GDM1 (cell line): ENCODE measurements around the gene LCNL1.

Source experiments
- DNase-seq: peaks from one replicate; lab custom pipeline; 2025; lab: John Stamatoyannopoulos, UW

The LCNL1 gene

DNA sequence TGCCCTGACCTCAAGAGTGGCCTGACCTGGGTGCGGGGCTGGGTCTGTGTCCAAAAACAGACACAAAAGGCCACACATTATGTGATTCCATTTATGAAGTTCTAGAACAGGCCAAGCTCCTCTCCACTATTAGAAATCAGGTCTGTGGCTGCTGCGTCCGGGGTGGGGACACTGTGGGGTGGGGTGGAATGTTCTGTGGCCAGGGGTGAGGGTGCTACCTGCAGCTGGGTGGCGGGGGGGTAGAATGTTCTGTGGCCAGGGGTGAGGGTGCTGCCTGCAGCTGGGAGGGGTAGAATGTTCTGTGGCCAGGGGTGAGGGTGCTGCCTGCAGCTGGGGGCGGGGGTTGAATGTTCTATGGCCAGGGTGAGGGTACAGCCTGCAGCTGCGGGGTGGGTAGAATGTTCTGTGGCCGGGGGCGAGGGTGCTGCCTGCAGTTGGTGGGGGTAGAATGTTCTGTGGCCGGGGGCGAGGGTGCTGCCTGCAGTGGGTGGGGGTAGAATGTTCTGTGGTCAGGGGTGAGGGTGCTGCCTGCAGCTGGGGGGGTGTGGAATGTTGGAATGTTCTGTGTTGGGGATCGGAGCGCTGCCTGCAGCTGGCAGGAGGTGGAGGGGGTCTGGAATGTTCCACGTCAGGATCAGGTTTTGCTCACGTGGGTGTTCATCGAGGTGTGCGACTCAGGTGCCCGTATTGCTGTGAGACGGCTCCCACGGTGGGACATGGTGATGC lies 22.4 kb upstream of the LCNL1 start:
- no peak for DNase-seq

DNA sequence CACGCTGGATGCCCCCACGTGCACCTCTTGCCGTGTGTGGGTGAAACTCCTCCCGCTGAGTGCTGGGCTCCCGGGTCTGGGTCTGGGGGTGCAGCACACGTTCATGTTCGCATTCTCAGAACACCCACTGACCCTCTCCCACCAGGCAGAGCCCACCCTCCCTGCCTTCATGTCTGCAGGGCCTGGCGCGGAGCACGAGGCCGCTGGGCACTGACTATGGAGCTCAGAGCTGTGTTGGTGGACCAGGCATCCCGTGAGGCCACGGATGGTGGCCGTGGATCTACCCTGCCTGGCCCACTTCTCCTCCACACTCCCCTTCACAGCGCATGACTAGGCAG lies 21.9 kb upstream of the LCNL1 start:
- DNase-seq: no peak

DNA sequence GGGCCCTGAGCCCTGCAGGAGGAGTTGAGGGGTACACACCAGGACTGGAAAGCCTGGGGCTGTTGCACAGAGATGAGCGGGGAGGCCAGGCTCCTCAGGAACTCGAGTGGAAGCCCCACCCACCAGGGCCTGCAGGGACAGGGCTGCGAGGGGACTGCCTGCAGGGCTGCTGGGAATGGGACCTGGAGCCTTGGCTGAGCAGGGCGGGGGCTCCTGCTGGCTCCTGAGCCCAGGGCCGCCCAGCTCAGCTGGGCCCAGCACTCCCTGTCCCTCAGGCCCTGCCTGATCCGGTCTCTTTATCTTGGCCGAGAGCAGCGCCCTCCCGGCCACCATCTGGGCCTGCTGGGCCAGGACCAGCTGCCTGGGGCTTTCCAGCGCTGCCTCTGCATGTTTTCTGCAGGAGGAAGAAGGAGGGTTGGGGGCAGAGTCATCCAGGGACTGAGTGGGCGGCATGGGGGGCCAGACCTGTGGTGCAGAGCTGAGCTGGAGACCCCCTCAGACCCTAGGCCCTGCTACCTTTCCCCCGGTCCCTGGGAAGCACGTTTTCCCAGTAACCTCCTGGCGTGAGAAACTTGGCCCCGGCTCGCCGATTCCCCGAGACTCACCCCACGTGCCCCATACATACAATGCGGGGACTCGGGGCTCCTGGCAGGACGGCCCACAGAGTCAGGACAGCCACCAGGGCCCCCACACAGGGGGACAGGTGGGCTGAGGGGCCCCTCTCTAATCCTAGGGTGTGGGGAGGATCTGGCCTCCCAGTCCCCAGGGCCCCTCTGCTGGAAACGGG lies 21.3 kb upstream of the LCNL1 start:
- DNase-seq: no peak

DNA sequence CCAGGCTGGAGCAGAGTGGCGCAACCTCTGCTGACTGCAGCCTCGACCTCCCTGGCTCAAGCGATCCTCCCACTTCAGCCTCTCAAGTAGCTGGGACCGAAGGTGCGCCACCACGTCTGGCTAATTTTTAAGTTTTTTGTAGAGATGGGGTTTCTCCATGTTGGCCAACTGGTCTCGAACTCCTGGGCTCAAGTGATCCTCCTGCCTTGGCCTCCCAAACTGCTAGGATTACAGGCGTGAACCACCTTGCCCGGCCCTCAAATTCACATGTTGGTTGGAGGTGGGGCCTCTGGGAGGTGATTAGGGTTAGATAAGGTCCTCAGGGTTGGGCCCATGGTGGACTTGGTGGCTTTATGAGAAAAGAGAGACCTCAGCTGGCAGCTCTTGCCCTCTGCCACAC lies 20.6 kb upstream of the LCNL1 start:
- no peak for DNase-seq

DNA sequence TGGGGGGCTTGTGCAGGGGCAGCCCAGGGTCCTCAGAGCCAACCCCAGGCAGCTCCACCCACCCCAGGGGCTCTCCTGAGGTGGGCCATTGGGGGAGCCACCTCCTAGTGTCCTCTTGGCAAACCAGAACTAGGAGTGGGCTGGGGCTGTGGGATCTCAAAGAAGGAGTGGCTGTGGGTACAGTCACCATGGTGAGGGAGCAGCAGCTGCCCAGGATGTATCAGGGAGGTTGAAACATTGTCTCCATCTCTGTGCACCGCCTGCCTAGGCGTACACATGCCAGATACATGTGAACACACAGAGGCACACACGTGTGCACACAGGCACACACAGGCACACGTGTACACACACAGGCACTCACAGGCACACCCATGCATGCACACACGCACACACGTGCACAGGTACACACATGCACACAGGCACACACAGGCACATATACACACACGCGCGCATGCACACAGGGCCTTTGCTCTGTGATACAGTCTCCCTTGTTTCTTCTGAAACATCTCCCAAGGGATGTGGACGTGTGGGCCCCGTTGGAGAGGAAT lies 20.0 kb upstream of the LCNL1 start:
- DNase-seq: no peak

DNA sequence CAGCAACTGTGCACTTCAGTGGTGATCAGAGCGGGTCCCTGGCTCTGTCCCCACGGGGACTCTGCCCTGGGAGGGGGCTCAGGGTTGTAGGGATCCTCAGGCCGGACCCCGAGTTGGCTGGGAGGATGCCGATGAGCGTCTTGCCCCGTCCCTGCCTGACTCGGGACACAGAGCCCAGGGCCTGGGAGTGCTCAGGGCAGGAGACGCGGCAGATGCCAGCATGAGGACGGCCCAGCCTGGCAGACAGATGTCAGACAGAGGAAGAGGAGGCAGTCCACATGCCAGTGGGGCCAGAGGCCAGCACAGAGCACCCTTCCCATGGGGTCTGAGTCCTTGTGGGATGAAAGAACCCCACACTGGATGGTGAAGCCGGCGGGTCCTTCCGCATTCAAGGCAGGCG lies 19.5 kb upstream of the LCNL1 start:
- DNase-seq: no peak

DNA sequence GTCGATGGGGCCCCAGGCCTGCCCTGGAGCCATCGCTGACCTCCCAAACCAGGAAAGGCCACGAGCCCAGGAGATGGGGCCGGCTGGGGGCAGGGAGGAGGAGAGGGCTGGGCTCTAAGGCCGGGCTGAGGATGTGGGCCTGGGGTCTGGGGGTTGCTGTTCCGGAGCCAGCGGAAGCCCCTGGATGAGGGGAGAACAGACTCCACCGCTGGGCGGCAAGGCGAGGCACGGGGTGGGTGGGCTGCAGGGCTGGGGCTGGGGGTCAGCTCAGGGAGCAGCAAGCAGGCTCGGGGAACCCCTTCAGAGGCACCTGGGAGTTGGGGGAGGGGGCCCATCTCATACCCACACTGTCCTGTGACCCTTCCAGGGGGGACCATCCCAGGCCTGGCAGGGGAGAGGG lies 19.0 kb upstream of the LCNL1 start:
- DNase-seq: no peak

DNA sequence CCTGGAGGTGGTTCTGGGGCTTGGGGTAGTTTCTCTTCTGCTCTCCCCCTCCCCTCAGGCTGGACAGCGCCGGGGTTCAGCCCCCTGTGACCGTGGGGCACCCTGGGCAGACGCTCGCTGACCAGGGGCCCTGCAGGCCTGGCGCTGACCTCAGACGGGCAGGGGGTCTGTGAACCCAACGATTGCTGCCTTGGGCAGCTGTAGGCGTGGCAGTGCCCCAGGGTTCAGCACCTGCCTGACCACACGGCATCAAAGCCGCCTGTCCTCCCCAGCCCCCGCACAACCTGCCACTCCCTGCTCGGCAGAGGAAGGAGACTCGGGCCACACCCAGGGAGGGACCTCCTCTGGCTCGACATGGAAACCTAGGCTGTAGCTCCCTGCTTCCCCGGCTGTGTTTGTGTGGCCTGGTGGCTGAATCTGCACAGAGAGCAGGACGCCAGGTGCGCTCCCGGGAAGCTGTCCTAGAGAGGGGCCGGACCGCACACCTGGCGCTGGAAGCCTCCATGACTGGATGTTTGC lies 18.6 kb upstream of the LCNL1 start:
- no peak for DNase-seq

DNA sequence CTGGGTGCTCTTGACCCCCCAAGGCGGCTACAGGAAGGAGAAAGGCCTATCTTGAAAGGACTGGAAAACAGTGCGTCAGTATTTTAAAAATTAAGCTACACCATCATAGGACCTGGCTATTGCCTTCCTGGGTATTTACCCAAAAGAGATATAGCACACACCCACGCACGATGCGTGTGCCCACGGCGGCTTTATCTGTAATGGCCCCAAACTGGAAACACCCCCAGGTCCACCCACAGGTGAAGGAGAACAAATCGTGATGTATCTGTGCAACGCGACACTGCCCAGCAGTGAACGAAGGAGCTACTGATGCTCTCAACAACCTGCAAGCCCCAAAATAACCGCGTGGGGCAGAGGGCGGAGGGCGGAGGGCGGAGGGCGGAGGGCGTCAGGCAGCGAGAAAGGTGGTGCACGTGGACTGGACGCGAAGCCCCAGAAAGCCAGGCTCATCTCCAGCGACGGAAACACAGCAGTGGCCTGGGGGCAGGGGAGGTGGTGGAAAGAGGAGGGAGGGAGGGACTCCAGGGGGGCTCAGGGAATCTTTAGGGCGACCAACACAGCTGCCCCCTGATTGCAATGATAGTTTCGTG lies 17.9 kb upstream of the LCNL1 start:
- DNase-seq: no peak

DNA sequence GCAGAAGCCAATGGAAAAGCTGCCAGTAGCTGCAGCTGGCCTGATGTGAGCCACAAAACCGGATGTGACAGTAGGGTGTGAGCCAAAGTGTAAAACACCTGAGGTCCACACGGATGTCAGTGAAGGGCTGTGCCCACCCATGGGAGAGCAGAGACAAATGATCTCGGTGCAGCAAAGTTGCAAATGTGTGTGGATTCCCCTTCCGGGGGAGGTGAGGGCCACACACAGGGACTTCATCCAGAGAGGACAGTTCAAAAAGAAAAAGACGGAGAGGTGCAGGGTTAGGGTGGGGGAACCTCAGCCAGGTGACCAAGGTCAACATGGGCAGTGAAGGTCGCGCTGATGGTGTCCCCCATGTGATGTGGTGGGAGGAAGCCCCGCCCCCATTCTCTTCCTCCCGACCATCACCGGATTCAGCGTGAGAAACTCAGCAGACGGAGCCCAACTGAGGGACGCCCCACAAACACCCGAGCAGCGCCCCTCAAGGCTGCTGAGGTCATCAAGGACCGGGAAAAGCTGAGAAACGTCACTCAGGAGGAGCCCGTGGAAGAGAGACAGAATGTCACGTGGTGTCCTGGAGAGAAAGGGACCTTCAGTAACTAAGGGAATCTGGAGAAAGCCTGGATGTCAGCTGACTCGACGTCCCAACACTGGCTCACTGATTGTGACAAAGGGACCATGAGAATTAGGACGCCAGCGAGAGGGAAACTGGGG lies 16.9 kb upstream of the LCNL1 start:
- no peak for DNase-seq

DNA sequence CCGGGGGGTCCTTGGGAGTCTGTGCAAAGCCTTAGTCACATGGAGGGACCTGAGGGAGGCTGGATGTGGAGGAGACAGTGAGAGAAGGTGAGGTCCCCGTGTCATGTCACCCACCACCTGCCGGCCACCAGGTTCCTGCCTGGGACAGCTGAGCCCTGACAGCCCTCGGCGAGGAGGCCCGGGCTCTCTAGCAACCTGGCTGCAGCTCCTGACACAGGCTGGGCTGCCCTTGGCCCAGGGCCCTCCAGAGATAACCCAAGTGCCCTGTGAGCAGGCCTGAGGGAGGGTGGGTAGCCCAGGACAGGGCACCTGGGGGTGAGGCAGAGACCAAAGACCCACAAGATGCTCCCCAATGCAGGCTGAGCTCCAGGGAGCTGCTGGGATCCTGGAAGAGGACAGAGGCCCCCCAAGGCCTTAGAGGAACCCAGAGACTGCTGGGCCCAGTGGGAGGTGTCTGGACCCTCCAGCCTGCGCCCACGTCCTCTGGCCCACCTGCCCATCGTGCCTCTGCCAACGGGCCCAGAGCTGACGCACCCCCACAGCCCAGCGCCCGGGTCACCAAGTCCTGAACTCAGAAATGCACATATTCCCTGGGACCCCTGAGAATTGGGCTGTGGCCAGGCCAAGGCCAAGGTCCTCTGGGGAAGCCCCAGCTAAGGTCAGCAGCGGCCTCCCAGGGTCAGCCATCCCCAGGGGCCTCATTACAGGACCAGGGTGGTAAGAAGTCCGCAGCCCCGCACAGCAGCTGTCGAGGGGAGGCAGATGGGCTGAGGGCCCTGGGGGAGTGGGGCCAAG lies 14.3 kb upstream of the LCNL1 start:
- no peak for DNase-seq

DNA sequence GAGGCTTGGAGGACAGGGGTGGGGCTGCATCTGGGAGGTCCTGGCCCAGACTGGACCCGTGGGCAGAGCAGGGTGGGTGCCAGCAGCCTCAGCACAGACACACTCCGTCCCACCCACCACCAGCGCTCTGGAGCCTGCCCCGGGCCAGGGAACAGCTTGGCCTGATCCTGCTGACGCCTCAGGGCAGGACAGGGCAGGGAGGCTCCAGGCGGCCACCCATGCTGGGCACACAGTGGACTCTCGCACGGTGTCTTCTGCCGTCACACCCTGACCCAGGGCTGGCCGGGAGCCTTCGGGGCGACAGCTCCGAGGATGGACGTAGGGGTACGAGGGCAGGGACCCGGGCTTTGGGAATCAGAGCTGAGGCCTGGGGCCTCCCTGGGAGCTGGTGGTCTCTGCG lies 13.6 kb upstream of the LCNL1 start:
- DNase-seq: no peak

DNA sequence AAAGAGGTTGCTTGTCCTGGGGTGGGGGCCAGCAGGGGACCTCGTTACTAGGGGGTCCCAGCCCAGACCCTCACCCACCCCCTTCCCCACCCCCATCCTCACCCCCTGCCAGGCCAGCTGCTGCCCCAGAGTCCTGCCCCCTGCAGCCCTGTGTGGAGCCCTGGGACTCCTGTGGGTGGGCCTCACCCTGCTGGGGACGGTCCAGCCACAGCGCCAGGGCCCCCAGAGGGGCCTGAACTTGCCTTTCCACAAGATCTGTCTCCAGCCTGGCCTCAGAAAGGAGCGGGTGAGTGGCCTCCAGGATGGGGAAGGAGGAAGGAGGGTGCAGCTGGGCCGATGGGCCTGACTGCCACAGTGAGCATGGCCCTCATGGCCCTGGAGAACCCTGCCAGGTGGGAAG lies 13.0 kb upstream of the LCNL1 start:
- DNase-seq: no peak

DNA sequence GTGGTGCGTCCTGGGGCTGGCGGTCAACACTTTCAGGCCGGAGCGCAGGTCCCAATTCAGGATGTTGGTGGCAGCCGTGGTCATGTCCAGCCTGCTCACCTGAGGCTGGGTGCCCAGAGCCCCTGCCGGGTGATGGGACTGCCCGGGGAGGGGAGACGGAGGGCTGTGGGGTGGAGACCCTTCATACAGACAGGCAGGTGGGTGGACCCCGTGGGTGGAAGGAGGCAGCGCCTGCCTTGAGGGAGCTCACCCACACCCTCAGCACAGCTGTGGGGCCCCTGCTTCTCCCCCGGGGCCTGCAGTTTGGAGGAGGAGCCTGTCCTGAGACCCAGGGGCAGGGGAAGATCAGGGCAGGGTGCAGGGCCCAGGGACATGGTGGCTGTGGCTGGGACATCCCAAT lies 12.4 kb upstream of the LCNL1 start:
- no peak for DNase-seq

DNA sequence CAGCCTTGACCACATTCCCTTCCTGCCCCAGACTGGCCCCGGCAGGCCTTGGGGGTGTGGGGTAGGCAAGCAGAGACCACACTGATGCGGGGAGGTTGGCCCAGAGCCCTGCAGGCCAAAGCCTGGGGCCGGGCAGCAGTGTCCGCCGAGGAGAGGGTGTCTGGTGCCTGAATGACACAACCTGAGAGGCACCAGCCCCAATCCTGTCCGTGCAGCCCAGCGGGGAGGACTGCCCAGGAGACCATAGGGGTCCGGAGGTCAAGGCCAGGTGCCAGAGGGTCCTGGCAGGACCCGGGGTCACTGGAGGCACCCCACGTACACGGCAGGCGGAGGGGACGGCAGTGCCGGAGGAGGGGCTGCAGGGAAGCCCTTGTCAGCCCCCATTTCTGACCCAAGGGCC lies 11.0 kb upstream of the LCNL1 start:
- no peak for DNase-seq

DNA sequence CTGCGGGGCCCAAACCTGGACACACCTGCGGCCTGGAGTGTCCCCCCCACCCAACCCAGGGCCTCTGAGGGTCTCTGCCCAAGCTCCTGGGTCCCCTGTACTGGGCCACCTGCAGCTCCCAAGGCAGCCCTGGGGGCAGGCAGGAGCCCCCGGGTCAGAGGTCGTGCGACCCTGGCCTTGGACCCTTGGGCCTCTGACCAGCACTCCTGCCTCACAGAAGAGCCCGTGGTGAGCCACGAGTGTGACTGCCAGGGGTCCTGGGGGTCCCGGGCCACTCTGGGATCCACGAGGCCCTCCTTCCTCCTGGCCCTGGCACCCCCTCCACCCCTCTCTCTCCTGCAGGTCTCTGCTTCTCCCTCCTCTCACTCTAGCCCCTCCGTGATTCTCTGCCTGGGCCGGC lies 10.5 kb upstream of the LCNL1 start:
- no peak for DNase-seq

DNA sequence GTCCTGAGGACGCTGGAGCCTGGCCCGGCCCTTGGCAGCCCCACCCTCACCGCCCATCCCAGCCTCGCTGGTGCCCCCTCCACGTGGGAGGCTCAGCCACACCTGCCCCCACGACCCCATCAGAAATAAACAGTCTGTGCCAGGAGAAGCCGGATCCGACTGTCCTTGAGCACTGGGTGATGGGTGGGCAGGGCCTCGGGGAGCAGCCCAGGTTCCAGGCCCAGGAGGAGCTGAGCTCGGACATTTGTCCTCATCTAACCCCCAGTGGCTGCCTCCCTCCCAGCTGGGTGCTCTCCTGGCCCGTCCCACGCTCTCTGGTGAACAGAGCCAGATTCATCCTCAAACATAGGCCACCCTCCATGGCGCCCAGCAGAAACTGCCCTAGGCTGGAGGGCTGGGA lies 10.1 kb upstream of the LCNL1 start:
- DNase-seq: no peak

DNA sequence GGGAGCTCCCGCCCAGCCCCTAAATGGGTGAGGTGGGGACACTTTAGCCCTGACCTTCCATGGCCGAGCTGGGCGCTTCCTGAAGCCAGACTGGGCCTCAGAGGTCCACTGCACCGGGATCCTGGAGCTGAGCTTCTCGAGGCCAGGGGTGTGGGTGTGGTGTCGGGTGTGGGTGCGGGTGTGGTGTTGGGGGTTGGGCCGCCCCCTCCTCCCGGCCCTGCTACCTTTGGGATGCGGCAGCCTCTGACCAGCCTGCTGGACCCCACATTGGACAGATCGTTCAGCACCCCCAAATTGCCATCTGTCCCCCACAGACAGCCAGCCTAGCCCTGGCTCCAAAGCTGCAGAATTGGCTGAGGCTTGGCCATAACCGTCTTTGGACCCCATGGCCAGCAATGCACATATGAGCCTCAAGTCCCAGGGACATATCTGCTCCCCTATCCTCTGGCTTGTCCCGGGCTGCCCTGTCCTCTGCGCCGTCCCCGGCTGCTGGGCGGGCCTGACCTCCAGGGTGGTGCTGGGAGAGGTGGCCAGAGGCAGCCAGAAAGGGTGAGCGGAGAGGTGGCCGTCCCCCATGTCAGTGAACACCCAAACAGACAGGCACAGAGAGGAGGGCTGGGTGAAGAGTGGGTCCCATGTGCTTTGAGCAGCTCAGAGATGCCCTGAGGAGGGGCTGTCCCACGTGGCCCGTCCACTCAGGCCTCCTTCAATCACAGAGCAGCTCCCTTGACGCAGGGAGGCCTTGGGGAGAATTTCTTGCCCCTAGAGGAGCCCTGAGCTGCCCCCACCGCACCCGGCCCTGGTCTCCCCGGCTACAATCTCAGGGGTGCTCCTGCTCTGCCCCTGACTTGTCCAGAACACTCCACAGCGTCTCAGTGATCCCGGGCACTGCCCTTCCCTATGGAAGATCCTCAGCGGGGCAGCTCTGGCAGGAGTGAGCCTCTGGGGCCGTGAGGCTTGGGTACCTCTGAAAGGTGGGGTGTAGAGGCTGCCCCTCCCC lies 8.9 kb upstream of the LCNL1 start:
- DNase-seq: no peak

DNA sequence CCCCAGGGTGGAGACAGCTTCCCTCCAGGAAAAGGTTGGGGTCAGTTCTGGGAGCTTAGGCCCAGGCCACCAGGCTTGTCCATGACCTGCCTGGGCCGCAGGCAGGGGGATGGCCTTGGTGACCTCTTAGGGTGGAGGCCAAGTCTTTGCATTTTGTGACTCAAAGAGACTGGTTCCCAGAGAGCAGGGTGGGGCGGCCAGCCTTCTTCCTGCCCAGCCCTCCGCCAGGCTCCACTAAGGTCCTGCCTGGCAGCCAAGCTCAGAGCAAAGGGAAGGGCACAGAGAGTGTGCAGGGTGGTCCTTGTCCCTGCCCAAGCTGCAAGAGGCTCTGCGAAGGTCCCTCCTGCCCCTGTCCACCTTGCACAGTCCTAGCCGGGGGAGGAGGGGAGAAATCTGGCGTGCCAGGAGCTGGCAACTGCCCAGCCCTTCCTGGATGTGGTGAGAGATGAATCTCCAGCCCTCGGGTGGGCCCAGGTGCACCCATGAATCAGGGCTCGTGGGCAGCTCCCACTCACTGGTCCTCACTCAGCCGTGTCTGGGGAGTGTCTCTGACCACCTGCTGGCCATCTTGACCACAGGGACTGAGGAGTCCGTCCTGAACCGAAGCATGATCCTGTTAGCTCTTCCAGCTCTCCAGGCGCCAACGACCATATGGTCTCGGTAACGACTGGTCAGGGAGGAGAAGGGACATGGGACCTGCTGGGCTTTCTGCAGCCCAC lies 7.8 kb upstream of the LCNL1 start:
- no peak for DNase-seq

DNA sequence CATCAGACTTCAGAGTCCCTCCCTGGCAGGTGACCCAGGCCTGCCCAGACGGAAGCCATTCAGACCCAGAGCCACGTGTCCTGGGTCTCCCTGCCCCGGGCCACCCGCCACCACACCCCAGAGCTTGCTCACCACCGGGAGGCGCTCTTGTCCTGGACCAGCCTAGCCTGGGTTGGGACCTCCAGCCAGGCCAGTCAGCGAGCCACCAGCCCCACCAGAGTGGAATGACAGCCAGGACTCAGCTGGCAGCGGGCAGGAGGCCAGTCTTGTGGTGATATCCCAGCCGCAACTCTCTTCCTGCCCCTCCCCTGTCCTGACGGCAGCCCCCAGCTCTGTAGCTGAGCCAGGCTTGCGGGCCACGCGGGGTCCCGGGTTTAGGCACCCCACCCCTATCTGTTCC lies 7.1 kb upstream of the LCNL1 start:
- no peak for DNase-seq
